ENCODE data around the gene LRP1.

Gene LRP1

GRCh38 chr12:57127101-57127725, 1.1 kb upstream of the LRP1 start:
- Histone ChIP-seq H3K9ac (ENCODE audit: low read length in 5 of 5) (peak overlapping the region; percentile 26 to 93 (median 56)), H3K27me3 (ENCODE audit: control insufficient read depth in 5 of 5, insufficient read depth in 4 of 5, low read length in 5 of 5) (no peaks in the 10 kb centered on the region), H3K9me3 (ENCODE audit: control insufficient read depth in 5 of 5, low read length in 5 of 5) (no peaks in the 10 kb centered on the region), H3K27ac (ENCODE audit: low read depth, low read length) (peak overlapping the region; percentile 99), H3K4me1 (ENCODE audit: control insufficient read depth in 5 of 5, insufficient read depth in 5 of 5, low read length in 5 of 5) (peaks cover 15 to 52% (median 38%) of the 10 kb centered on the region in 5 donors), H3K4me3 (ENCODE audit: low read depth in 1 of 5, low read length in 5 of 5) (peak overlapping the region; percentile 64 to 89 (median 77)), H3K36me3 (ENCODE audit: control insufficient read depth in 5 of 5, insufficient read depth in 5 of 5, low read length in 5 of 5) (peaks cover 0 to 3% (median 0%) of the 10 kb centered on the region in 5 donors)

- peaks cover 0 to 3% (median 0%) of the 10 kb centered on the region in 5 donors for H3K36me3 ChIP-seq (ENCODE audit: control insufficient read depth in 5 of 5, insufficient read depth in 5 of 5, low read length in 5 of 5)
- peak overlapping the region; percentile 99 for H3K27ac ChIP-seq (ENCODE audit: low read depth, low read length)
- H3K4me1 ChIP-seq (ENCODE audit: control insufficient read depth in 5 of 5, insufficient read depth in 5 of 5, low read length in 5 of 5) = peaks cover 18 to 65% (median 51%) of the 10 kb centered on the region in 5 donors
- H3K9ac ChIP-seq (ENCODE audit: low read length in 5 of 5) = peak overlapping the region in 4 of 5 donors; percentile 71 to 91 (median 81)
- H3K27me3 ChIP-seq (ENCODE audit: control insufficient read depth in 5 of 5, insufficient read depth in 4 of 5, low read length in 5 of 5) = no peaks in the 10 kb centered on the region
- no peaks in the 10 kb centered on the region for H3K9me3 ChIP-seq (ENCODE audit: control insufficient read depth in 5 of 5, low read length in 5 of 5)
- peak overlapping the region; percentile 77 to 94 (median 83) for H3K4me3 ChIP-seq (ENCODE audit: low read depth in 1 of 5, low read length in 5 of 5)
These were observed 400 bp downstream of the LRP1 start for GRCh38 chr12:57128519-57129247.

GRCh38 chr12:57129321-57129842, 1.1 kb downstream of the LRP1 start:
- Histone ChIP-seq H3K4me3 (ENCODE audit: low read depth in 1 of 5, low read length in 5 of 5) (peak overlapping the region; percentile 77 to 94 (median 89)), H3K9ac (ENCODE audit: low read length in 5 of 5) (peak overlapping the region; percentile 69 to 91 (median 77)), H3K27ac (ENCODE audit: low read depth, low read length) (peak overlapping the region; percentile 99), H3K36me3 (ENCODE audit: control insufficient read depth in 5 of 5, insufficient read depth in 5 of 5, low read length in 5 of 5) (peaks cover 0 to 3% (median 0%) of the 10 kb centered on the region in 5 donors), H3K9me3 (ENCODE audit: control insufficient read depth in 5 of 5, low read length in 5 of 5) (no peaks in the 10 kb centered on the region), H3K4me1 (ENCODE audit: control insufficient read depth in 5 of 5, insufficient read depth in 5 of 5, low read length in 5 of 5) (peaks cover 20 to 72% (median 58%) of the 10 kb centered on the region in 5 donors), H3K27me3 (ENCODE audit: control insufficient read depth in 5 of 5, insufficient read depth in 4 of 5, low read length in 5 of 5) (no peaks in the 10 kb centered on the region)

- peak overlapping the region; percentile 77 to 94 (median 89) for H3K4me3 ChIP-seq (ENCODE audit: low read depth in 1 of 5, low read length in 5 of 5)
- no peaks in the 10 kb centered on the region for H3K9me3 ChIP-seq (ENCODE audit: control insufficient read depth in 5 of 5, low read length in 5 of 5)
- peaks cover 0 to 3% (median 0%) of the 10 kb centered on the region in 5 donors for H3K36me3 ChIP-seq (ENCODE audit: control insufficient read depth in 5 of 5, insufficient read depth in 5 of 5, low read length in 5 of 5)
- peaks cover 20 to 76% (median 63%) of the 10 kb centered on the region in 5 donors for H3K4me1 ChIP-seq (ENCODE audit: control insufficient read depth in 5 of 5, insufficient read depth in 5 of 5, low read length in 5 of 5)
- peak overlapping the region; percentile 69 to 91 (median 77) for H3K9ac ChIP-seq (ENCODE audit: low read length in 5 of 5)
- H3K27me3 ChIP-seq (ENCODE audit: control insufficient read depth in 5 of 5, insufficient read depth in 4 of 5, low read length in 5 of 5) = no peaks in the 10 kb centered on the region
- H3K27ac ChIP-seq (ENCODE audit: low read depth, low read length) = peak overlapping the region; percentile 99
These were observed 1.6 kb downstream of the LRP1 start for GRCh38 chr12:57129889-57130288.

- Histone ChIP-seq H3K27ac (ENCODE audit: low read depth, low read length) (peak overlapping the region; percentile 99), H3K27me3 (ENCODE audit: control insufficient read depth in 5 of 5, insufficient read depth in 4 of 5, low read length in 5 of 5) (no peaks in the 10 kb centered on the region), H3K4me3 (ENCODE audit: low read depth in 1 of 5, low read length in 5 of 5) (peak overlapping the region; percentile 77 to 94 (median 89)), H3K9ac (ENCODE audit: low read length in 5 of 5) (peak overlapping the region; percentile 57 to 92 (median 85)), H3K4me1 (ENCODE audit: control insufficient read depth in 5 of 5, insufficient read depth in 5 of 5, low read length in 5 of 5) (peaks cover 27 to 87% (median 74%) of the 10 kb centered on the region in 5 donors), H3K9me3 (ENCODE audit: control insufficient read depth in 5 of 5, low read length in 5 of 5) (no peaks in the 10 kb centered on the region), H3K36me3 (ENCODE audit: control insufficient read depth in 5 of 5, insufficient read depth in 5 of 5, low read length in 5 of 5) (peaks cover 0 to 3% (median 0%) of the 10 kb centered on the region in 5 donors)
These were observed 2.7 kb downstream of the LRP1 start for GRCh38 chr12:57130941-57131340.

GRCh38 chr12:57131896-57132744, 3.8 kb downstream of the LRP1 start:
- Histone ChIP-seq H3K36me3 (ENCODE audit: control insufficient read depth in 5 of 5, insufficient read depth in 5 of 5, low read length in 5 of 5) (peaks cover 0 to 3% (median 0%) of the 10 kb centered on the region in 5 donors), H3K27me3 (ENCODE audit: control insufficient read depth in 5 of 5, insufficient read depth in 4 of 5, low read length in 5 of 5) (no peaks in the 10 kb centered on the region), H3K4me3 (ENCODE audit: low read depth in 1 of 5, low read length in 5 of 5) (peak overlapping the region; percentile 36 to 94 (median 89)), H3K9me3 (ENCODE audit: control insufficient read depth in 5 of 5, low read length in 5 of 5) (no peaks in the 10 kb centered on the region), H3K27ac (ENCODE audit: low read depth, low read length) (peak overlapping the region; percentile 99), H3K9ac (ENCODE audit: low read length in 5 of 5) (peak overlapping the region; percentile 57 to 92 (median 85)), H3K4me1 (ENCODE audit: control insufficient read depth in 5 of 5, insufficient read depth in 5 of 5, low read length in 5 of 5) (peaks cover 27 to 88% (median 77%) of the 10 kb centered on the region in 5 donors)

- peak overlapping the region; percentile 99 for H3K27ac ChIP-seq (ENCODE audit: low read depth, low read length)
- H3K36me3 ChIP-seq (ENCODE audit: control insufficient read depth in 5 of 5, insufficient read depth in 5 of 5, low read length in 5 of 5) = peaks cover 0 to 5% (median 0%) of the 10 kb centered on the region in 5 donors
- H3K27me3 ChIP-seq (ENCODE audit: control insufficient read depth in 5 of 5, insufficient read depth in 4 of 5, low read length in 5 of 5) = no peaks in the 10 kb centered on the region
- H3K4me3 ChIP-seq (ENCODE audit: low read depth in 1 of 5, low read length in 5 of 5) = peak overlapping the region; percentile 36 to 94 (median 89)
- H3K9me3 ChIP-seq (ENCODE audit: control insufficient read depth in 5 of 5, low read length in 5 of 5) = no peaks in the 10 kb centered on the region
- peak overlapping the region; percentile 57 to 92 (median 85) for H3K9ac ChIP-seq (ENCODE audit: low read length in 5 of 5)
- H3K4me1 ChIP-seq (ENCODE audit: control insufficient read depth in 5 of 5, insufficient read depth in 5 of 5, low read length in 5 of 5) = peaks cover 25 to 91% (median 84%) of the 10 kb centered on the region in 5 donors
These were observed 4.8 kb downstream of the LRP1 start for GRCh38 chr12:57133013-57133569.

- peaks cover 0 to 7% (median 0%) of the 10 kb centered on the region in 5 donors for H3K36me3 ChIP-seq (ENCODE audit: control insufficient read depth in 5 of 5, insufficient read depth in 5 of 5, low read length in 5 of 5)
- no peaks in the 10 kb centered on the region for H3K27me3 ChIP-seq (ENCODE audit: control insufficient read depth in 5 of 5, insufficient read depth in 4 of 5, low read length in 5 of 5)
- H3K9ac ChIP-seq (ENCODE audit: low read length in 5 of 5) = peak overlapping the region in 3 of 5 donors; percentile 33 to 65 (median 65)
- H3K4me3 ChIP-seq (ENCODE audit: low read depth in 1 of 5, low read length in 5 of 5) = peak overlapping the region; percentile 16 to 61 (median 40)
- H3K27ac ChIP-seq (ENCODE audit: low read depth, low read length) = peak overlapping the region; percentile 99
- peaks cover 30 to 94% (median 92%) of the 10 kb centered on the region in 5 donors for H3K4me1 ChIP-seq (ENCODE audit: control insufficient read depth in 5 of 5, insufficient read depth in 5 of 5, low read length in 5 of 5)
- no peaks in the 10 kb centered on the region for H3K9me3 ChIP-seq (ENCODE audit: control insufficient read depth in 5 of 5, low read length in 5 of 5)
These were observed 5.6 kb downstream of the LRP1 start for GRCh38 chr12:57133916-57134315.

- Histone ChIP-seq H3K4me3 (ENCODE audit: low read depth in 1 of 5, low read length in 5 of 5) (peak overlapping the region in 2 of 5 donors; percentile 1 to 18), H3K36me3 (ENCODE audit: control insufficient read depth in 5 of 5, insufficient read depth in 5 of 5, low read length in 5 of 5) (peaks cover 0 to 16% (median 10%) of the 10 kb centered on the region in 5 donors), H3K9me3 (ENCODE audit: control insufficient read depth in 5 of 5, low read length in 5 of 5) (no peaks in the 10 kb centered on the region), H3K27ac (ENCODE audit: low read depth, low read length) (peak overlapping the region; percentile 99), H3K27me3 (ENCODE audit: control insufficient read depth in 5 of 5, insufficient read depth in 4 of 5, low read length in 5 of 5) (no peaks in the 10 kb centered on the region), H3K9ac (ENCODE audit: low read length in 5 of 5) (peak overlapping the region; percentile 16 to 82 (median 76)), H3K4me1 (ENCODE audit: control insufficient read depth in 5 of 5, insufficient read depth in 5 of 5, low read length in 5 of 5) (peaks cover 35 to 98% (median 95%) of the 10 kb centered on the region in 5 donors)
These were observed 6.7 kb downstream of the LRP1 start for GRCh38 chr12:57134949-57135348.
